Cardiac fibroblast (primary cell): Measurements from ENCODE around the gene SLC5A10.

Experiments
- DNase-seq, 2 donors: peaks; one replicate each; pipeline versions ENCODE4 v3.0.0 to v3.0.0-alpha.2; 2010; ENCODE audit warnings: low read depth in 2 of 2
- H3K4me3 ChIP-seq, 2 donors: replicated peaks in 1 of 2; 1 replicate in 1 of 2; 2 replicates in 1 of 2; pipeline ENCODE4 v1.5.1; 2011; ENCODE audit warnings: low read depth in 2 of 2, low read length in 2 of 2, mild to moderate bottlenecking in 2 of 2, moderate library complexity in 1 of 2
- TF ChIP-seq, protein P1 (sequence below): IDR thresholded peaks from one replicate; pipeline ENCODE4 v1.5.1; 2011; ENCODE audit warnings: low read depth, mild to moderate bottlenecking, low read length, inconsistent platforms

The SLC5A10 gene

DNA sequence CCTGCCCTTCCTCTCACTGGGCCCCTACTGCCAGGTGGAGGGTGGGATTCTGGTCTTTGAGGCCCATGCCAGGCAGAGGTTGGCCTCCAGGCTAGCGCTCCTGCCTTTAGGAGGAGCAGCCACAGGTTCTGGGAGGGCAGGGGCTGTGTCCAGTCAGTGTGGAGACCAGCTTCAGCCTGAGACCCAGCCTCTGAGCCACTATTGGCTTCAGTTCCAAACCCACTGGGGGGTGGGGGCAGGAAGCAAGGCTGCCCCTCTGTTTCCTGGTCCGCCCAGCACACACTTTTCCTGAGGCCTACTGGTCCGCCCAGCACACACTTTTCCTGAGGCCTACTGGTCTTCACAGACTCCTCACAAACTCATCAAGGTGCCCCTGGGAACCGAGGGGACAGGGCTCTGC is 16.4 kb downstream of the SLC5A10 start:
- TF ChIP-seq, protein P1, sequence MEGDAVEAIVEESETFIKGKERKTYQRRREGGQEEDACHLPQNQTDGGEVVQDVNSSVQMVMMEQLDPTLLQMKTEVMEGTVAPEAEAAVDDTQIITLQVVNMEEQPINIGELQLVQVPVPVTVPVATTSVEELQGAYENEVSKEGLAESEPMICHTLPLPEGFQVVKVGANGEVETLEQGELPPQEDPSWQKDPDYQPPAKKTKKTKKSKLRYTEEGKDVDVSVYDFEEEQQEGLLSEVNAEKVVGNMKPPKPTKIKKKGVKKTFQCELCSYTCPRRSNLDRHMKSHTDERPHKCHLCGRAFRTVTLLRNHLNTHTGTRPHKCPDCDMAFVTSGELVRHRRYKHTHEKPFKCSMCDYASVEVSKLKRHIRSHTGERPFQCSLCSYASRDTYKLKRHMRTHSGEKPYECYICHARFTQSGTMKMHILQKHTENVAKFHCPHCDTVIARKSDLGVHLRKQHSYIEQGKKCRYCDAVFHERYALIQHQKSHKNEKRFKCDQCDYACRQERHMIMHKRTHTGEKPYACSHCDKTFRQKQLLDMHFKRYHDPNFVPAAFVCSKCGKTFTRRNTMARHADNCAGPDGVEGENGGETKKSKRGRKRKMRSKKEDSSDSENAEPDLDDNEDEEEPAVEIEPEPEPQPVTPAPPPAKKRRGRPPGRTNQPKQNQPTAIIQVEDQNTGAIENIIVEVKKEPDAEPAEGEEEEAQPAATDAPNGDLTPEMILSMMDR: no peak
- no peak for DNase-seq
- H3K4me3 ChIP-seq: no peak overlapping the region

DNA sequence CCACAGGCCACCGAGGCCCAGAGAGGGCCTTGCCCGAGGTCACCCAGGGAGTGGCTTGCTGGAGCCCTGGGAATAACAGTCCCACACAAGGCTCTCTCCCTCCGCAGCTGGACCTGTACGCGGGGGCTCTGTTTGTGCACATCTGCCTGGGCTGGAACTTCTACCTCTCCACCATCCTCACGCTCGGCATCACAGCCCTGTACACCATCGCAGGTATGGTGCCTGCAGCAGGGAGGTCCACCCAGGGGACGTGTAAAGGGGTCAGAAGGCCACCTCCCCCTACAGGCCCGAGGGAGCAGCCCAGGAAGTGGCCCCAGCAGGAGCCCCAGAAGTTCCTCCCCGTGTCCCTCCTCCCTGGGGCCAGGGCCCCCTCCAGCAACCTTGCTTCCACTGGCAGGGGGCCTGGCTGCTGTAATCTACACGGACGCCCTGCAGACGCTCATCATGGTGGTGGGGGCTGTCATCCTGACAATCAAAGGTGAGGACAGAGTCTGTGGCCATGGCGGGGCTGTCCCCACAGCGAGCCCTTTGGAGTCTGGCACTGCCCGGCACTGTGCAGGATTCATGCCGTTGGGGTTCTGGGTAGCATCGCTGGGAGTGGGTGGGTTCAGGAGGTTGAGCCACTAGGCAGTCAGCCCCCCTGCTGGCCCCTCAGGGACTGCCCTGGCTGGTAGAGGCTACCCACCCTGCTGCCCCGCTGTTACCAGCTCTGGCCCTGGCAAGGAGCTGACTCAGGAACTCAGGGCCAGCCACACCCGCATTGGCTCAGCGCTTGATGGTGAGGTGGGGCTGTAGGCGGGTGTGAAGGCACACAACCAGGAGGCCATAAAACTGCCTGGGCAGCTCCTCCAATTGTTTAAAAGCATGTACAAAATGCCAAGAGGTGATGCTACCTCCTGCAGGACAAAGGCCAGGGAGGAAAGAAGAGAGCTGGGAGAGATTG is 17.3 kb downstream of the SLC5A10 start:
- DNase-seq: peak in 1 of 2 donors; percentile 26
- no peak overlapping the region for H3K4me3 ChIP-seq
- TF ChIP-seq, protein P1: no peak

DNA sequence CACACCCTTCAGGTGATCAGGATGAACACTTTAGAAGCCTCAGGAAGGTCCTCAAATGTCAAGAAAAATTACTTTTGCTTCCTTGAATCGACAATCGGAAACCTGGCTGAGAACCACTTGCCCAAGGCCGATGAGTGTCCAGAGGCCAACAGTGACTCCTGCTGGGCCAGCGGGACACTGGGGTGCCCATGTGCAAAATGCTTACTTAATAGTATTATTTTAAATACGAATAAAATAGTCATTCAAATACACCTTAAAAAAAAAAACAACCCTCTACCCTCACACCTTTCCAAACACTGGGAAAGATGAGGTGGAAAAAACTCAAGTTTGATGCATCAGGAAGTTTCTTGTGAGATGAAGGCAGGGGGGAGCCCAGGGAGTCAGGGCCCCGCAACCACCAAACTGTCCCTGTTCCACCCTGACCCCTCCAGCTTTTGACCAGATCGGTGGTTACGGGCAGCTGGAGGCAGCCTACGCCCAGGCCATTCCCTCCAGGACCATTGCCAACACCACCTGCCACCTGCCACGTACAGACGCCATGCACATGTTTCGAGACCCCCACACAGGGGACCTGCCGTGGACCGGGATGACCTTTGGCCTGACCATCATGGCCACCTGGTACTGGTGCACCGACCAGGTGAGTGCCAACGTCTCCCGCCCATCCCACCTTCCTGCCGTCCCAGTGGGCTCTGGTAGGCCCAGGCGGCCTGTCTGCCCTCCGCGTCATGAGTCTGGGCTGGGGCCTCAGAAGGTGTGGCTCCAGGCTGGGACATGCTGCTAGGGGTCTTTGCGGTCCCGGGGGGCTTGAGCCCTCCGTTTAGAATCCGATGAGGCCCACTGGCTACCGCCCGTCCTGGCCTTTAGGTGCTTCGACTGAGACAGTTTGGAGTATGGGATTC is 18.9 kb downstream of the SLC5A10 start:
- TF ChIP-seq, protein P1: no peak
- no peak overlapping the region for H3K4me3 ChIP-seq
- no peak for DNase-seq

DNA sequence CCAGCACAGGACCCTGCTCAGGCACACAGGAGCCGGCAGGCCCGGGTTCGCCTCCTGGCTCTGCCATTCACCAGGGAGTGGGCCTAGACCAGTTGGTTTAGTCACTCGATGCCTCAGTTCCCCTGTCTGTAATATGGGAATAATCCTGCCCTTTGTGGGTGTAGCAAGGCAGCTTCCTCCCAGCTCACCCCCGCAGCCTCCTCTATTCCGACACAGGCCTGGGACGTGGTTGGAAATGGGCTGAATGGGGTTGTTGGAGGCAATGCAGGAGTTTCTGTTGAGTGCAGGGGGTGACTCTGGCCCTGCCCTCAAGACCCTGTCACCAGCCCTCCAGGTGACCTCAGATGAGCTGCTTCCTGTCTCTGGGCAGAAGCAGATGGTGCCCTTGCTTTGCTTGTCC is 19.8 kb downstream of the SLC5A10 start:
- TF ChIP-seq, protein P1: no peak
- no peak overlapping the region for H3K4me3 ChIP-seq
- DNase-seq: no peak

DNA sequence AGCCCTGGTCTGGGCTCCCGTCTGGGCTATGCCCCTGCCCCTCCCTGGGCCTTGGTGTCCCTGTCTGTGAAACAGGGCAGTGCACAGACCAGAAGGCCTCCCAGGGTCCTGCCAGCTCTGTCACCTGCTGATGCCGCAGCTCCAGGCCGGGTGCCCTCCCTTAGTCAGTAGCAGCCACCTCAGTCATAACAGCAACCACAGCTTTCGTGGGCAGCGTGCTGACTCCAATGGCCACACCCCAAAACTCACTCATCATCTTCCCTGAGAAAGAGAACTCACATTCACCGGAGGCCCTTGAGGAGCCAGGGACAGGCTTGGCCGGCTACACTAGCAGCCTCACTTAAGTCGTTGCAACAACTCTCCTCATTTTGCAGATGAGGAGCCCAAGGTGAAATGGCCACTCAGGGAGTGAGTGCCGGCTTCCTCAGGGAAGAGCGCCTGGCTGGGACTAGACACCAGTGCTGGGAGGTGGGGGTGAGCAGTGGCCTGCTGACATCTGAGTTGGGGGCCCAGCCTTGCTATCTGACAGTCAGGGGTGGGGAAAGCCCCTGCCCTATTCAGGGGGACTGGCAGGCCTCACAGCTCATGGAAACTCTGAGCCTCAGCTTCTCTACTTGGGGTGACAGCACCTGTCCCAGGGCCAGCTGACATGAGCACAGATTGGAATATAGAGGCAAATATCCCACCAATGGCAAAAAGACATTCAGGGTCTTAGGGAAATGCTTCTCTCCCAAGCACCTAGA is 22.6 kb downstream of the SLC5A10 start:
- TF ChIP-seq, protein P1: no peak
- DNase-seq: no peak
- no peak overlapping the region for H3K4me3 ChIP-seq

DNA sequence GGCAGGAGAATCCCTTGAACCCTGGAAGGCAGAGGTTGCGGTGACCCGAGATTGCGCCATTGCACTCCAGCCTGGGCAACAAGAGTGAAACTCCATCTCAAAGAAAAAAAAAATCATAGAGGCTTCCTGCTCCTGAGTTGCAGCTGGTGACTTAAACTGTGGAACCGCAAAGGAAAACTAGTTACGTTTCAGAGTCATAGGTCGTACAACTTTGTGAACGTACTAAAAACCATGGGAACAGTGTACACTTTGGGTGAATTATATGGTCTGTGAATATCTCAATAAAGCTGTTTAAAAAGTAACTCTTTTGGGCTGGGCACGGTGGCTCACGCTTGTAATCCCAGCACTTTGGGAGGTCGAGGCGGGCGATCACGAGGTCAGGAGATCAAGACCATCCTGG is 23.6 kb downstream of the SLC5A10 start:
- TF ChIP-seq, protein P1: no peak
- H3K4me3 ChIP-seq: no peak overlapping the region
- DNase-seq: no peak
